Liver (tissue), 9 donors: ENCODE data around the gene DEAF1. TPM values are rescaled to one million over a fixed set of nuclear protein-coding genes. Genes with fewer than 3 reads are reported as not detected.

ENCODE experiments used
- DNase-seq: peaks from one replicate; pipeline ENCODE4 v3.0.0-alpha.2; 2017; ENCODE audit warnings: low spot score
- H3K27ac ChIP-seq, 2 donors: one replicate each; pipeline ENCODE4 v1.7.0; 2013; ENCODE audit warnings: inconsistent platforms in 2 of 2, low read length in 2 of 2, control low read depth in 1 of 2, low read depth in 1 of 2, mild to moderate bottlenecking in 1 of 2
- H3K27me3 ChIP-seq, 4 donors: one replicate each; pipeline versions ENCODE4 v1.6.1 to v1.7.0; 2013; ENCODE audit warnings: low read length in 3 of 4, inconsistent platforms in 1 of 4, mild to moderate bottlenecking in 1 of 4, moderate library complexity in 1 of 4; ENCODE audit not compliant: control insufficient read depth in 4 of 4, insufficient read depth in 4 of 4
- H3K36me3 ChIP-seq, 4 donors: one replicate each; pipeline versions ENCODE4 v1.6.1 to v1.7.0; 2013; ENCODE audit warnings: low read length in 3 of 4, mild to moderate bottlenecking in 3 of 4, low read depth in 1 of 4, moderate library complexity in 1 of 4; ENCODE audit not compliant: control insufficient read depth in 4 of 4, insufficient read depth in 3 of 4
- H3K4me1 ChIP-seq, 4 donors: one replicate each; pipeline versions ENCODE4 v1.6.1 to v1.7.0; 2013; ENCODE audit warnings: low read length in 3 of 4, mild to moderate bottlenecking in 3 of 4, moderate library complexity in 1 of 4; ENCODE audit not compliant: control insufficient read depth in 4 of 4, insufficient read depth in 4 of 4
- H3K4me3 ChIP-seq, 3 donors: one replicate each; pipeline versions ENCODE4 v1.6.1 to v1.7.0; 2013; ENCODE audit warnings: low read length in 3 of 3, control low read depth in 1 of 3, low read depth in 1 of 3, mild to moderate bottlenecking in 1 of 3
- H3K9ac ChIP-seq, 2 donors: one replicate each; pipeline ENCODE4 v1.7.0; 2013; ENCODE audit warnings: low read length in 2 of 2, mild to moderate bottlenecking in 2 of 2, moderate library complexity in 2 of 2, control low read depth in 1 of 2, low read depth in 1 of 2
- H3K9me3 ChIP-seq, 4 donors: one replicate each; pipeline versions ENCODE4 v1.6.1 to v1.7.0; 2013; ENCODE audit warnings: low read length in 3 of 4; ENCODE audit not compliant: control insufficient read depth in 4 of 4
- CTCF ChIP-seq: fragments of 150-350 bp; IDR thresholded peaks from 2 replicates; pipeline ENCODE4 v1.5.1; 2017; ENCODE audit warnings: improper control_type of control experiment, low read depth, low read length; ENCODE audit not compliant: missing input control
- FOXA2 ChIP-seq: IDR thresholded peaks from 2 replicates; pipeline ENCODE4 v1.6.1; 2016; ENCODE audit warnings: antibody characterized with exemption
- HNF4A ChIP-seq, 2 donors: conservative IDR thresholded peaks; 2 replicates each; pipeline ENCODE4 v1.6.1; 2016; ENCODE audit warnings: antibody characterized with exemption in 2 of 2, mild to moderate bottlenecking in 2 of 2
- HNF4G ChIP-seq: IDR thresholded peaks from 2 replicates; pipeline ENCODE4 v1.6.1; 2016; ENCODE audit warnings: antibody characterized with exemption
- JUND ChIP-seq, 2 donors: IDR thresholded peaks; 2 replicates each; pipeline ENCODE4 v1.6.1; 2016; ENCODE audit warnings: antibody characterized with exemption in 2 of 2
- NR2F2 ChIP-seq: IDR thresholded peaks from 2 replicates; pipeline ENCODE4 v1.6.1; 2016; ENCODE audit warnings: antibody characterized with exemption
- RAD21 ChIP-seq, 2 donors: IDR thresholded peaks; 2 replicates each; pipeline ENCODE4 v1.6.1; 2016; ENCODE audit warnings: antibody characterized with exemption in 2 of 2, mild to moderate bottlenecking in 2 of 2
- REST ChIP-seq: IDR thresholded peaks from 2 replicates; pipeline ENCODE4 v1.6.1; 2016; ENCODE audit warnings: antibody characterized with exemption, mild to moderate bottlenecking
- RXRA ChIP-seq, 2 donors: IDR thresholded peaks; 2 replicates each; pipeline ENCODE4 v1.6.1; 2017 to 2018; ENCODE audit warnings: antibody characterized with exemption in 2 of 2, mild to moderate bottlenecking in 1 of 2
- SP1 ChIP-seq: IDR thresholded peaks from 2 replicates; pipeline ENCODE4 v1.6.1; 2018; ENCODE audit warnings: antibody characterized with exemption, mild to moderate bottlenecking
- TAF1 ChIP-seq: conservative IDR thresholded peaks from 2 replicates; pipeline ENCODE4 v1.6.1; 2016; ENCODE audit warnings: antibody characterized with exemption, mild to moderate bottlenecking
- ZBTB33 ChIP-seq: IDR thresholded peaks from 2 replicates; pipeline ENCODE4 v1.6.1; 2016; ENCODE audit warnings: antibody characterized with exemption
- WGBS: extraction: QIAGEN DNeasy Blood & Tissue Kit; methylation state at CpG from one replicate; pipeline ENCODE4 v1.1.7; 2013; 5-methylcytosine and 5-hydroxymethylcytosine counted together
- polyA plus RNA-seq, 2 donors: library from polyadenylated mRNA; stranded (reverse) in 1 of 2; unstranded in 1 of 2; fragments of 200-250 nt in 1 of 2; fragments of >200 nt in 1 of 2; fragmentation: Nextera tagmentation in 1 of 2; extraction: Ambion mirVana in 1 of 2; gene quantifications; one replicate each; pipeline versions ENCODE4 v1.2.1 to v1.2.3, GENCODE V29; 2013 to 2015
- total RNA-seq, 2 donors: library from RNA; depleted of rRNA; stranded (reverse); fragments of >200 nt; gene quantifications; one replicate each; pipeline ENCODE4 v1.2.3, GENCODE V29; 2014
- TF ChIP-seq, protein P1 (sequence below): IDR thresholded peaks from 2 replicates; pipeline ENCODE4 v1.6.1; 2016; ENCODE audit warnings: antibody characterized with exemption
- donor health status: healthy.
- donor health status: healthy.
- donor health status: healthy.
- donor health status: healthy.
- donor health status: healthy.

DEAF1 gene
- total and polyA plus RNA-seq, 4 donors: 7.0 to 11.4 (median 10.1) TPM

GRCh38 chr11:607971-608659 lies 86.9 kb downstream of the DEAF1 start:
- peaks cover 29 to 61% (median 37%) of the 10 kb centered on the region in 4 donors for H3K36me3 ChIP-seq
- H3K27ac ChIP-seq: no peak overlapping the region
- no peak for DNase-seq
- H3K4me1 ChIP-seq: peaks cover 20 to 79% (median 43%) of the 10 kb centered on the region in 4 donors
- H3K9me3 ChIP-seq: no peaks in the 10 kb centered on the region
- TF ChIP-seq HNF4G: no peak
- no peak for TF ChIP-seq RAD21 (IDR thresholded peaks at IDR 0.05)
- TF ChIP-seq, protein P1, sequence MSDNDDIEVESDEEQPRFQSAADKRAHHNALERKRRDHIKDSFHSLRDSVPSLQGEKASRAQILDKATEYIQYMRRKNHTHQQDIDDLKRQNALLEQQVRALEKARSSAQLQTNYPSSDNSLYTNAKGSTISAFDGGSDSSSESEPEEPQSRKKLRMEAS: no peak
- H3K9ac ChIP-seq: no peak overlapping the region
- H3K4me3 ChIP-seq: no peak overlapping the region
- no peaks in the 10 kb centered on the region for H3K27me3 ChIP-seq
- WGBS: 84% methylated on average over 45 of the region's 45 CpGs

- WGBS: 88% methylated on average over 35 of the region's 35 CpGs
- no peak for DNase-seq
- Histone ChIP-seq H3K4me1 (peaks cover 15 to 74% (median 36%) of the 10 kb centered on the region in 4 donors), H3K27ac (peak overlapping the region in 1 of 2 donors; percentile 1), H3K4me3 (no peak overlapping the region), H3K9me3 (no peaks in the 10 kb centered on the region), H3K27me3 (no peaks in the 10 kb centered on the region), H3K9ac (no peak overlapping the region), H3K36me3 (peaks cover 29 to 59% (median 35%) of the 10 kb centered on the region in 4 donors)
- TF ChIP-seq NR2F2 (no peak), RXRA (IDR thresholded peaks at IDR 0.05) (no peak), HNF4A (conservative IDR thresholded peaks at IDR 0.05) (no peak), JUND (IDR thresholded peaks at IDR 0.05) (no peak), FOXA2 (no peak)
These were observed 87.8 kb downstream of the DEAF1 start for GRCh38 chr11:607020-607780.

DNA sequence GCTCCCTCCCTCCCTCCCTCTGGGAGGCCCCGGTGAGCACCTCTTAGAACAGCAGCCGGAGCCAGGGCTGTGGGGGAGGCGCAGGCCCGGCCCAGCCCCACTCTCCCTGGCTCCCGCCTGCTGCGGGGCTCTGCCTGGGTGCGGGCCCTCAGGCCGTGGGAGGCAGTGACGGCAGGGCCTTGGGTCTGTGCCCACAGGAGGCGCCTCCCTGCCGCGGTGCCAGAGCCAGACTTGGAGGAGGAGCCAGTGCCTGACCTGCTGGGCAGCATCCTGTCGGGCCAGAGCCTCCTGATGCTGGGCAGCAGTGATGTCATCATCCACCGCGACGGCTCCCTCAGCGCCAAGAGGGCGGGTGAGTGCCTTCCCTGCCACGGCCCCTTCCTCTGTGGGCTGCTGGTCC lies 88.8 kb downstream of the DEAF1 start:
- no peak for TF ChIP-seq FOXA2
- no peak for TF ChIP-seq CTCF
- TF ChIP-seq SP1: peak; percentile 30
- TF ChIP-seq ZBTB33: no peak
- TF ChIP-seq TAF1: no peak
- peak; percentile 30 for TF ChIP-seq REST
- TF ChIP-seq RAD21 (IDR thresholded peaks at IDR 0.05): peak in 1 of 2 donors; percentile 35
- peak; percentile 13 to 36 for TF ChIP-seq RXRA (IDR thresholded peaks at IDR 0.05)
- peak in 1 of 2 donors; percentile 36 for TF ChIP-seq HNF4A (conservative IDR thresholded peaks at IDR 0.05)
- TF ChIP-seq, protein P1: no peak
- H3K36me3 ChIP-seq: peaks cover 34 to 65% (median 37%) of the 10 kb centered on the region in 4 donors
- H3K4me3 ChIP-seq: no peak overlapping the region
- DNase-seq: no peak
- no peaks in the 10 kb centered on the region for H3K27me3 ChIP-seq
- no peak overlapping the region for H3K9ac ChIP-seq
- peaks cover 13 to 64% (median 29%) of the 10 kb centered on the region in 4 donors for H3K4me1 ChIP-seq
- H3K27ac ChIP-seq: peak overlapping the region; percentile 1 to 39
- WGBS: 46% methylated on average over 19 of the region's 19 CpGs
- H3K9me3 ChIP-seq: no peaks in the 10 kb centered on the region
